PC-3 (cell line): ENCODE measurements around the gene AIMP1. TPM values are rescaled to one million over a fixed set of nuclear protein-coding genes. Genes with fewer than 3 reads are reported as not detected.
A peak's percentile ranks its signal among the peaks of the same experiment; 100 is the strongest.

ENCODE experiments used
- ATAC-seq: fragments of 200-7000 bp; cut with Tn5 transposase; 2 replicates; pipeline ENCODE4 v1.9.1; 2020; ENCODE audit warnings: mild to moderate bottlenecking, moderate library complexity
- BruUV-seq: library from RNA; stranded (reverse); fragments of 400-500 nt; replicated peaks from 2 replicates; lab custom pipeline; 2021; lab: Mats Ljungman, UMichigan
- CTCF ChIA-PET: fragments of 300-600 bp; sonication (Branson Sonifier 250); formaldehyde crosslinking; loops from one replicate; lab custom pipeline; 2022; ENCODE audit warnings: antibody characterized with exemption; lab: Charles Lee
- POLR2A ChIA-PET: fragments of 300-600 bp; sonication (Branson Sonifier 250); formaldehyde crosslinking; loops from one replicate; lab custom pipeline; 2022; ENCODE audit warnings: antibody characterized with exemption; ENCODE audit not compliant: unreplicated experiment; lab: Charles Lee
- DNase-seq: peaks from one replicate; pipeline ENCODE4 v3.0.0-alpha.2; 2015
- H2AFZ ChIP-seq: fragments of 300-600 bp; sonication (generic); 2 replicates; pipeline ENCODE4 v1.6.0; 2016; ENCODE audit warnings: antibody characterized with exemption, low read length
- H3F3A ChIP-seq: fragments of 300-600 bp; sonication (generic); one replicate; pipeline ENCODE4 v1.6.0; 2017; ENCODE audit warnings: antibody characterized with exemption, low read length, control low read depth, mild to moderate bottlenecking; ENCODE audit not compliant: unreplicated experiment
- H3K27ac ChIP-seq: fragments of 300-600 bp; sonication (generic); 2 replicates; pipeline ENCODE4 v1.5.1; 2016; ENCODE audit warnings: mild to moderate bottlenecking, low read length
- H3K27me3 ChIP-seq: fragments of 300-600 bp; sonication (generic); 2 replicates; pipeline ENCODE4 v1.6.1; 2016; ENCODE audit warnings: low read length, mixed read lengths
- H3K36me3 ChIP-seq: fragments of 300-600 bp; sonication (generic); 2 replicates; pipeline ENCODE4 v1.6.1; 2016; ENCODE audit warnings: low read depth, mixed run types, low read length, mixed read lengths
- H3K4me1 ChIP-seq: fragments of 300-600 bp; sonication (generic); 2 replicates; pipeline ENCODE4 v1.5.1; 2016; ENCODE audit warnings: low read length; ENCODE audit not compliant: insufficient read depth
- H3K4me2 ChIP-seq: fragments of 300-600 bp; sonication (generic); 2 replicates; pipeline ENCODE4 v1.6.0; 2016; ENCODE audit warnings: low read length
- H3K4me3 ChIP-seq: fragments of 300-600 bp; sonication (generic); 2 replicates; pipeline ENCODE4 v1.5.1; 2016; ENCODE audit warnings: mild to moderate bottlenecking, low read length, mixed read lengths
- H3K79me2 ChIP-seq: fragments of 300-600 bp; sonication (generic); 2 replicates; pipeline ENCODE4 v1.6.1; 2017; ENCODE audit warnings: low read length, mixed read lengths
- H3K9ac ChIP-seq: fragments of 300-600 bp; sonication (generic); 2 replicates; pipeline ENCODE4 v1.6.0; 2016; ENCODE audit warnings: mild to moderate bottlenecking, low read length
- H3K9me2 ChIP-seq: fragments of 300-600 bp; sonication (generic); replicated peaks from 2 replicates; pipeline ENCODE4 v1.6.1; 2016; ENCODE audit warnings: mixed run types, low read length, mixed read lengths
- H3K9me3 ChIP-seq: fragments of 300-600 bp; sonication (generic); 2 replicates; pipeline ENCODE4 v1.6.1; 2016; ENCODE audit warnings: low read length, mixed read lengths
- H4K20me1 ChIP-seq: fragments of 300-600 bp; sonication (generic); 2 replicates; pipeline ENCODE4 v1.6.1; 2016; ENCODE audit warnings: low read length, mixed read lengths
- CTCF ChIP-seq: fragments of 300-600 bp; sonication (generic); conservative IDR thresholded peaks from 2 replicates; pipeline ENCODE4 v1.5.1; 2017; ENCODE audit warnings: antibody characterized with exemption, low read depth, mild to moderate bottlenecking, low read length
- EZH2 ChIP-seq: fragments of 300-600 bp; sonication (generic); IDR thresholded peaks from one replicate; pipeline ENCODE4 v1.6.1; 2017; ENCODE audit warnings: antibody characterized with exemption, mild to moderate bottlenecking, low read length; ENCODE audit not compliant: unreplicated experiment
- EZH2phosphoT487 ChIP-seq: fragments of 300-600 bp; sonication (generic); IDR thresholded peaks from 2 replicates; pipeline ENCODE4 v1.6.1; 2018; ENCODE audit warnings: mild to moderate bottlenecking, antibody characterized with exemption, low read length, borderline replicate concordance
- intact Hi-C: fragments of 100-400 bp; cut with micrococcal nuclease; formaldehyde crosslinking; loops from 2 replicates; pipeline ENCODE4 v1.9.0; 2023
- total RNA-seq: library from RNA; depleted of rRNA; stranded (reverse); fragments of >200 nt; gene quantifications from 2 replicates; pipeline ENCODE4 v1.2.3, GENCODE V29; 2014

The AIMP1 gene
- total RNA-seq, 1 experiment from 2014 or later: 15.9 TPM

GRCh38 chr4:106364282-106364681, 47.9 kb downstream of the AIMP1 start:
- Histone ChIP-seq H3K9me3 (no peaks in the 10 kb centered on the region), H2AFZ (no peak overlapping the region), H3K27ac (no peak overlapping the region), H3K4me2 (no peak overlapping the region), H3K36me3 (no peaks in the 10 kb centered on the region), H3K4me1 (peaks cover 8% of the 10 kb centered on the region), H3K9me2 (no peaks in the 10 kb centered on the region), H3F3A (no peaks in the 10 kb centered on the region), H3K9ac (no peak overlapping the region), H3K27me3 (no peaks in the 10 kb centered on the region), H3K79me2 (no peaks in the 10 kb centered on the region), H3K4me3 (no peak overlapping the region), H4K20me1 (no peaks in the 10 kb centered on the region)
- TF ChIP-seq EZH2phosphoT487 (no peak), EZH2 (no peak), CTCF (no peak)
- intact Hi-C loops: no loop called here
- DNase-seq (no peak), ATAC-seq (no peak)
- POLR2A ChIA-PET: no interaction called here
- CTCF ChIA-PET: no interaction called here
- BruUV-seq: no TSS peak

- Histone ChIP-seq H3K4me2 (no peak overlapping the region), H2AFZ (no peak overlapping the region), H3K27me3 (no peaks in the 10 kb centered on the region), H4K20me1 (no peaks in the 10 kb centered on the region), H3K27ac (0 out of 2 replicates have a peak overlapping the region, but pooled peaks have one; percentile 7), H3K4me3 (no peak overlapping the region), H3K9me3 (no peaks in the 10 kb centered on the region), H3K36me3 (no peaks in the 10 kb centered on the region), H3F3A (no peaks in the 10 kb centered on the region), H3K9me2 (no peaks in the 10 kb centered on the region), H3K4me1 (peaks cover 8% of the 10 kb centered on the region), H3K9ac (no peak overlapping the region), H3K79me2 (no peaks in the 10 kb centered on the region)
- intact Hi-C loops: loop anchor here (5.0 kb wide), 1 partner anchor 98 kb away; no protein-coding TSS in a partner anchor
- ChIA-PET POLR2A (interaction anchor here (0.5 to 0.6 kb wide), 2 partner anchors 131 to 249 kb away, joined by 3 read pairs; no protein-coding TSS in a partner anchor), CTCF (no interaction called here)
- no TSS peak for BruUV-seq
- DNase-seq (peak; percentile 82), ATAC-seq (peak; percentile 98)
- TF ChIP-seq EZH2phosphoT487 (no peak), CTCF (no peak), EZH2 (no peak)
Observed at GRCh38 chr4:106365613-106366012, 49.3 kb downstream of the AIMP1 start.

GRCh38 chr4:106366026-106366425, 49.7 kb downstream of the AIMP1 start:
- H3K36me3 ChIP-seq: no peaks in the 10 kb centered on the region
- H3K9ac ChIP-seq: no peak overlapping the region
- intact Hi-C loops: loop anchor here (5.0 kb wide), 1 partner anchor 99 kb away; no protein-coding TSS in a partner anchor
- no peaks in the 10 kb centered on the region for H4K20me1 ChIP-seq
- no peak for ATAC-seq
- CTCF ChIA-PET: no interaction called here
- POLR2A ChIA-PET: interaction anchor here (0.5 kb wide), 1 partner anchor 130 kb away, joined by 3 read pairs; no protein-coding TSS in a partner anchor
- H3K4me3 ChIP-seq: no peak overlapping the region
- TF ChIP-seq CTCF (no peak), EZH2phosphoT487 (no peak), EZH2 (no peak)
- no peak overlapping the region for H3K4me2 ChIP-seq
- no peaks in the 10 kb centered on the region for H3F3A ChIP-seq
- BruUV-seq: no TSS peak
- peaks cover 8% of the 10 kb centered on the region for H3K4me1 ChIP-seq
- no peaks in the 10 kb centered on the region for H3K9me3 ChIP-seq
- peak; percentile 3 for DNase-seq
- no peaks in the 10 kb centered on the region for H3K27me3 ChIP-seq
- no peaks in the 10 kb centered on the region for H3K79me2 ChIP-seq
- 0 out of 2 replicates have a peak overlapping the region, but pooled peaks have one; percentile 7 for H3K27ac ChIP-seq
- no peak overlapping the region for H2AFZ ChIP-seq
- H3K9me2 ChIP-seq: no peaks in the 10 kb centered on the region
